ENCODE measurements around the gene SENP7. TPM values are rescaled to one million over a fixed set of nuclear protein-coding genes. Genes with fewer than 3 reads are reported as not detected.

The SENP7 gene
- total and polyA plus RNA-seq, 2 donors (not counting 1 experiment from before 2014, with no cell fraction given) = 14.7 to 50.3 TPM

GRCh38 chr3:101509281-101509680 lies 3.7 kb downstream of the SENP7 start:
- Histone ChIP-seq H2AFZ (ENCODE audit: insufficient read depth, low read depth, low read length, poor library complexity, severe bottlenecking) (no peak overlapping the region), H3K79me2 (ENCODE audit: control insufficient read depth, insufficient read depth, low read length) (peaks cover 95% of the 10 kb centered on the region), H3K9me3 (ENCODE audit: control extremely low read depth in 1 of 3, control insufficient read depth in 2 of 3, insufficient read depth in 1 of 3, low read length in 2 of 3) (no peaks in the 10 kb centered on the region), H3K4me2 (replicated peaks; ENCODE audit: low read depth, low read length, poor library complexity, severe bottlenecking) (no peak overlapping the region), H3K27me3 (replicated peaks in 1 of 4; ENCODE audit: control extremely low read depth in 1 of 4, control insufficient read depth in 3 of 4, insufficient read depth in 4 of 4, low read length in 3 of 4) (no peaks in the 10 kb centered on the region), H3K36me3 (replicated peaks in 1 of 2; ENCODE audit: control extremely low read depth in 1 of 2, control insufficient read depth in 1 of 2, extremely low read depth in 1 of 2, insufficient read depth in 2 of 2, low read length in 1 of 2) (peaks cover 0 to 12% of the 10 kb centered on the region in 2 experiments), H3K9ac (ENCODE audit: low read length) (no peak overlapping the region), H4K20me1 (ENCODE audit: control insufficient read depth, insufficient read depth, low read length, poor library complexity, severe bottlenecking) (no peaks in the 10 kb centered on the region), H3K4me1 (ENCODE audit: control insufficient read depth in 2 of 2, insufficient read depth in 2 of 2, low read length in 2 of 2) (peaks cover 11 to 12% of the 10 kb centered on the region in 2 donors), H3K4me3 (ENCODE audit: control extremely low read depth in 1 of 5, extremely low read depth in 1 of 5, insufficient read depth in 1 of 5, low read depth in 2 of 5, low read length in 4 of 5) (no peak overlapping the region), H3K27ac (ENCODE audit: low read length in 2 of 2) (no peak overlapping the region)
- TF ChIP-seq, protein P1, sequence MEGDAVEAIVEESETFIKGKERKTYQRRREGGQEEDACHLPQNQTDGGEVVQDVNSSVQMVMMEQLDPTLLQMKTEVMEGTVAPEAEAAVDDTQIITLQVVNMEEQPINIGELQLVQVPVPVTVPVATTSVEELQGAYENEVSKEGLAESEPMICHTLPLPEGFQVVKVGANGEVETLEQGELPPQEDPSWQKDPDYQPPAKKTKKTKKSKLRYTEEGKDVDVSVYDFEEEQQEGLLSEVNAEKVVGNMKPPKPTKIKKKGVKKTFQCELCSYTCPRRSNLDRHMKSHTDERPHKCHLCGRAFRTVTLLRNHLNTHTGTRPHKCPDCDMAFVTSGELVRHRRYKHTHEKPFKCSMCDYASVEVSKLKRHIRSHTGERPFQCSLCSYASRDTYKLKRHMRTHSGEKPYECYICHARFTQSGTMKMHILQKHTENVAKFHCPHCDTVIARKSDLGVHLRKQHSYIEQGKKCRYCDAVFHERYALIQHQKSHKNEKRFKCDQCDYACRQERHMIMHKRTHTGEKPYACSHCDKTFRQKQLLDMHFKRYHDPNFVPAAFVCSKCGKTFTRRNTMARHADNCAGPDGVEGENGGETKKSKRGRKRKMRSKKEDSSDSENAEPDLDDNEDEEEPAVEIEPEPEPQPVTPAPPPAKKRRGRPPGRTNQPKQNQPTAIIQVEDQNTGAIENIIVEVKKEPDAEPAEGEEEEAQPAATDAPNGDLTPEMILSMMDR (IDR thresholded peaks at IDR 0.05) = no peak
- no peak for TF ChIP-seq EZH2 (IDR thresholded peaks at IDR 0.05; ENCODE audit: borderline replicate concordance, insufficient read depth, low read depth, low read length, poor library complexity, severe bottlenecking)
- Mint-ChIP-seq H3K27ac (no peak overlapping the region), H3K4me1 (peaks cover 52% of the 10 kb centered on the region), H3K27me3 (no peaks in the 10 kb centered on the region), H3K4me3 (no peak overlapping the region), H3K9me3 (ENCODE audit: insufficient read depth) (no peaks in the 10 kb centered on the region)
- intact Hi-C loops (cut with micrococcal nuclease) = no loop called here
- ChIA-PET CTCF (no interaction called here), POLR2A (no interaction called here)
- no CpG with 5 or more reads among the region's 3 CpGs for WGBS (ENCODE audit: insufficient coverage)
- ATAC-seq (ENCODE audit: low read depth) (no peak), DNase-seq (no peak)

- Histone ChIP-seq H3K4me3 (ENCODE audit: control extremely low read depth in 1 of 5, extremely low read depth in 1 of 5, insufficient read depth in 1 of 5, low read depth in 2 of 5, low read length in 4 of 5) (no peak overlapping the region), H3K27me3 (replicated peaks in 1 of 4; ENCODE audit: control extremely low read depth in 1 of 4, control insufficient read depth in 3 of 4, insufficient read depth in 4 of 4, low read length in 3 of 4) (no peaks in the 10 kb centered on the region), H3K4me1 (ENCODE audit: control insufficient read depth in 2 of 2, insufficient read depth in 2 of 2, low read length in 2 of 2) (no peaks in the 10 kb centered on the region), H3K79me2 (ENCODE audit: control insufficient read depth, insufficient read depth, low read length) (peaks cover 85% of the 10 kb centered on the region), H4K20me1 (ENCODE audit: control insufficient read depth, insufficient read depth, low read length, poor library complexity, severe bottlenecking) (peaks cover 50% of the 10 kb centered on the region), H3K27ac (ENCODE audit: low read length in 2 of 2) (no peak overlapping the region), H3K4me2 (replicated peaks; ENCODE audit: low read depth, low read length, poor library complexity, severe bottlenecking) (no peak overlapping the region), H3K9me3 (ENCODE audit: control extremely low read depth in 1 of 3, control insufficient read depth in 2 of 3, insufficient read depth in 1 of 3, low read length in 2 of 3) (no peaks in the 10 kb centered on the region), H3K9ac (ENCODE audit: low read length) (no peak overlapping the region), H3K36me3 (replicated peaks in 1 of 2; ENCODE audit: control extremely low read depth in 1 of 2, control insufficient read depth in 1 of 2, extremely low read depth in 1 of 2, insufficient read depth in 2 of 2, low read length in 1 of 2) (peaks cover 5 to 22% of the 10 kb centered on the region in 2 experiments), H2AFZ (ENCODE audit: insufficient read depth, low read depth, low read length, poor library complexity, severe bottlenecking) (no peak overlapping the region)
- Mint-ChIP-seq H3K27ac (no peak overlapping the region), H3K27me3 (no peaks in the 10 kb centered on the region), H3K4me1 (peaks cover 17% of the 10 kb centered on the region), H3K9me3 (ENCODE audit: insufficient read depth) (no peaks in the 10 kb centered on the region), H3K4me3 (no peak overlapping the region)
- ChIA-PET CTCF (no interaction called here), POLR2A (no interaction called here)
- intact Hi-C loops (cut with micrococcal nuclease) = no loop called here
- ATAC-seq (ENCODE audit: low read depth) (no peak), DNase-seq (no peak)
- no CpG with 5 or more reads among the region's 3 CpGs for WGBS (ENCODE audit: insufficient coverage)
- TF ChIP-seq, protein P1 (IDR thresholded peaks at IDR 0.05) = no peak
- no peak for TF ChIP-seq EZH2 (IDR thresholded peaks at IDR 0.05; ENCODE audit: borderline replicate concordance, insufficient read depth, low read depth, low read length, poor library complexity, severe bottlenecking)
Observed at GRCh38 chr3:101501783-101502182, 11.2 kb downstream of the SENP7 start.

Measured in B cell (primary cell).